Activated T-cell treated with anti-CD3 and anti-CD28 coated beads, Interleukin-2, amount 50 U/mL, for 24 hours (primary cell): ENCODE data around the gene RIN2.

ENCODE experiments used
- DNase-seq: peaks from one replicate; pipeline ENCODE4 v3.0.0-alpha.2; 2020
- H3K27ac Mint-ChIP-seq: 2 replicates; pipeline ENCODE4 v1.8.0; 2020; ENCODE audit warnings: mild to moderate bottlenecking, mixed read lengths
- H3K27me3 Mint-ChIP-seq: 2 replicates; pipeline ENCODE4 v1.8.0; 2020; ENCODE audit warnings: mixed read lengths
- H3K36me3 Mint-ChIP-seq: 2 replicates; pipeline ENCODE4 v1.8.0; 2020; ENCODE audit warnings: low read depth, mixed read lengths
- H3K4me1 Mint-ChIP-seq: 2 replicates; pipeline ENCODE4 v1.8.0; 2020; ENCODE audit warnings: low read depth, mixed read lengths
- H3K4me3 Mint-ChIP-seq: 2 replicates; pipeline ENCODE4 v1.8.0; 2020; ENCODE audit warnings: mild to moderate bottlenecking, moderate library complexity, mixed read lengths
- H3K9me3 Mint-ChIP-seq: 2 replicates; pipeline ENCODE4 v1.8.0; 2020; ENCODE audit warnings: mixed read lengths

The RIN2 gene

GRCh38 chr20:19725814-19726525 lies 32.1 kb upstream of the RIN2 start:
- Mint-ChIP-seq H3K9me3 (no peaks in the 10 kb centered on the region), H3K36me3 (no peaks in the 10 kb centered on the region), H3K27ac (no peak overlapping the region), H3K27me3 (no peaks in the 10 kb centered on the region), H3K4me1 (no peaks in the 10 kb centered on the region), H3K4me3 (no peak overlapping the region)
- no peak for DNase-seq

DNA sequence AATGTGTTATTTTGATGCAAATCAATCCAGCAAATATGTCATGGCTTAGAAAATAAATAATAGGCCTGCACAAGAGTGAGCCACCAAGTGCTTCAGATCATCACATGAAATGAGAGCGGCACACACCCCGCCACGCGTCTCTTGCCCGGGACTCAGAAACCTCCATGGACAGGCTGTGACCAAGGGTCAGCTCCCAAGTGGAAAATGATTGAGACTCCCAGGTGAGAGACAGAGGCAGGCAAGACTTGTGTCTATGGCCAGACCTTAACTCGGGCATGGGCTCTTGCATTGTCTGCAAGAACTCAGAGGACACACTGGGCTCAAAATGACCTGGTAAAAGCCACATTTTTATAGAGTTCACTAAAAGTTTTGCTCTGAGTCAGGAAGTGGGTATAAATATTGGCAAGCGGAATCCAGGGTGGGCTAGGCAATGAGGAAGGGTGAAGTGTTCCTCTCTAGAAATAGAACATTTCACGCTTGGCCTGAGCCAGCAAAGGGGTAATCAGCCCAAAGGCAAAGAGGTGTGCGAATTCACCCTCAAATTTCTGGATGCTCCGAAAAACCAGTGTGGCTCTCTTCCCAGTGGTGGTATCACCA lies 30.7 kb upstream of the RIN2 start:
- Mint-ChIP-seq H3K4me3 (no peak overlapping the region), H3K27ac (no peak overlapping the region), H3K36me3 (no peaks in the 10 kb centered on the region), H3K27me3 (no peaks in the 10 kb centered on the region), H3K4me1 (no peaks in the 10 kb centered on the region), H3K9me3 (no peaks in the 10 kb centered on the region)
- no peak for DNase-seq

DNA sequence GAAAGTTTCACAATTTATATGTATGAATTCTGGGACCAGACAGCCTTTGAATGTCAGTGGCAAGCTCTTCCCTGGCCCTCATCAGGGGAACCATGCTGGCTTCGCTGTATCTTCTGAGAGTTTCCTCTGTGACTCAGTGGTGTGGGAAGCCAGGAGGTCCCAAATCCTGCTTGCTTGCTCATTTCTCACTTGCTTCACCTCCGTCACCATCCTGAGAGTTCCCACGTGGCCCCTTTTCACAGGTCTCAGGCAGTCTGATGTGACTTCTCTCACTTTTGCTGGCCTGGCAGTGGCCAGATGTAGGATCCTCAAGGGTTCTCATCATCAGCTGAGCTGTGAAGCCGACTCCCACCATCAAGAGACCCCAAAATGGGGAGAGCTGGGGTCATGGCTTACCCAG lies 28.4 kb upstream of the RIN2 start:
- H3K36me3 Mint-ChIP-seq = no peaks in the 10 kb centered on the region
- no peak for DNase-seq
- H3K9me3 Mint-ChIP-seq = no peaks in the 10 kb centered on the region
- no peak overlapping the region for H3K4me3 Mint-ChIP-seq
- H3K27ac Mint-ChIP-seq = no peak overlapping the region
- no peaks in the 10 kb centered on the region for H3K4me1 Mint-ChIP-seq
- H3K27me3 Mint-ChIP-seq = no peaks in the 10 kb centered on the region

- Mint-ChIP-seq H3K27ac (no peak overlapping the region), H3K4me3 (no peak overlapping the region), H3K27me3 (no peaks in the 10 kb centered on the region), H3K4me1 (peaks cover 5% of the 10 kb centered on the region), H3K9me3 (no peaks in the 10 kb centered on the region), H3K36me3 (no peaks in the 10 kb centered on the region)
- DNase-seq = no peak
These were observed 27.4 kb upstream of the RIN2 start for GRCh38 chr20:19730706-19731105.

- no peak for DNase-seq
- Mint-ChIP-seq H3K4me1 (peaks cover 16% of the 10 kb centered on the region), H3K4me3 (no peak overlapping the region), H3K9me3 (no peaks in the 10 kb centered on the region), H3K27ac (no peak overlapping the region), H3K36me3 (no peaks in the 10 kb centered on the region), H3K27me3 (peaks cover 9% of the 10 kb centered on the region)
These were observed 23.2 kb upstream of the RIN2 start for GRCh38 chr20:19734811-19735210.

DNA sequence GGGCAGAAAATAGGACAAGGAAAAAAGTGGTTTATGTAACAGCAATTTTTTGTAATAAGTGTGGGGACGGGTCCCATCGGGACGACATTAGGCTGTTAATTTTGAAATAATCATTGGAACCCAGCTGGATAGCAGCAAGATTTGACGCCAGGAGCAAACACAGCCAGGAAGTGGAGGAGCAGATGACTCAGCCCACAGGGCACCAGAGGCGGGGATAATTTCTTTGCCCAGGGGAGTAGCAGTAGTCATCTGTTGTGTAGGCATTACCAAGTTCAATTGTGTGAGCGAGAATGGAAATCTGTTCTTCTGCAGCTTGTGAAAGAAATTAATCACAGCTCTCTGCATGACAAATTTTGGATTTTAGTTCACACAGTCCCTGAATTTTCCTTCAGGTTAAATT lies 22.6 kb upstream of the RIN2 start:
- Mint-ChIP-seq H3K27ac (no peak overlapping the region), H3K27me3 (peaks cover 16% of the 10 kb centered on the region), H3K4me1 (peaks cover 16% of the 10 kb centered on the region), H3K9me3 (no peaks in the 10 kb centered on the region), H3K36me3 (no peaks in the 10 kb centered on the region), H3K4me3 (no peak overlapping the region)
- no peak for DNase-seq

DNA sequence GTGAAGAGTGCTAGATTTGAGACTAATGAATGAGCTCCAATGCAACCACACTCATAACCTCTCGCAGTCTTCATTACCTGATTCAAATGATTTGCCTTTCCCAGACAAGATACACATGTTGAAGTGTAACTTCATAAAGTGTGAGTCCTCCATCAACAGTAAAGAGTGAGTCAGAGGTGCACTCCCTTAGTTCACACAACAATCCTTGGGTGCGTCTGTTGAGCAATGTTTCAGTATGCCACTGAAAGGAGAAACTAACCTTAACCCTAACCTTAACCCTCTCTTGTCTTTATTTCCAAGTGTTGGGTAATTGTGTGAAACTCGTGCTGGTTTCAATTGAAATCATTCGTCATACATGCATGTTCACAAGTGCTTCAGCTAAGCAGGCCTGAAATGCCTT lies 21.0 kb upstream of the RIN2 start:
- Mint-ChIP-seq H3K4me3 (no peak overlapping the region), H3K4me1 (peaks cover 16% of the 10 kb centered on the region), H3K36me3 (no peaks in the 10 kb centered on the region), H3K27ac (no peak overlapping the region), H3K27me3 (peaks cover 22% of the 10 kb centered on the region), H3K9me3 (no peaks in the 10 kb centered on the region)
- DNase-seq = no peak

- peaks cover 1% of the 10 kb centered on the region for H3K9me3 Mint-ChIP-seq
- H3K27ac Mint-ChIP-seq = no peak overlapping the region
- no peak for DNase-seq
- H3K4me3 Mint-ChIP-seq = no peak overlapping the region
- H3K36me3 Mint-ChIP-seq = no peaks in the 10 kb centered on the region
- peaks cover 32% of the 10 kb centered on the region for H3K27me3 Mint-ChIP-seq
- peaks cover 16% of the 10 kb centered on the region for H3K4me1 Mint-ChIP-seq
These were observed 19.1 kb upstream of the RIN2 start for GRCh38 chr20:19738951-19739350.

- Mint-ChIP-seq H3K4me3 (no peak overlapping the region), H3K27ac (no peak overlapping the region), H3K9me3 (peaks cover 2% of the 10 kb centered on the region), H3K4me1 (peaks cover 16% of the 10 kb centered on the region), H3K27me3 (peaks cover 33% of the 10 kb centered on the region), H3K36me3 (no peaks in the 10 kb centered on the region)
- no peak for DNase-seq
These were observed 18.7 kb upstream of the RIN2 start for GRCh38 chr20:19739351-19739750.

DNA sequence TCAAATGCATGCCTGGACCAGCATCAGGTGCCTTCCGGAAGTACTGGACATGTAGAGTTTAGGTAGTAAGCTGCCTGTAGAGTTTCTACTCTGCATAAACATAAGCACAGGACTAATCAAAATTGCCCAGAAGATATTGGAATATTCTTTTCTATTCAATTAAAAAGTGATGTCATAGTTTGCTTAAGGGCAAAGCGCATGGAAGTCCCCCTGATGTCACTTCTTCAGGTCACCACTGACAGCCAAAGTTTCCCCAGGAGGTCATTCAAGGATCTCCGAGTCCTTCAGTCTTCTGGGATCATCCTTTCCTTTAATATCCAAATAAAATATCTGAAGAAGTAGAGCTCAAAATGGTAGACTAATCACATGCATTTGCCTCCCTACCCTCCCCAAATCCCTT lies 17.5 kb upstream of the RIN2 start:
- Mint-ChIP-seq H3K9me3 (peaks cover 5% of the 10 kb centered on the region), H3K27me3 (peaks cover 36% of the 10 kb centered on the region), H3K4me3 (no peak overlapping the region), H3K36me3 (no peaks in the 10 kb centered on the region), H3K27ac (no peak overlapping the region), H3K4me1 (peaks cover 12% of the 10 kb centered on the region)
- no peak for DNase-seq

DNA sequence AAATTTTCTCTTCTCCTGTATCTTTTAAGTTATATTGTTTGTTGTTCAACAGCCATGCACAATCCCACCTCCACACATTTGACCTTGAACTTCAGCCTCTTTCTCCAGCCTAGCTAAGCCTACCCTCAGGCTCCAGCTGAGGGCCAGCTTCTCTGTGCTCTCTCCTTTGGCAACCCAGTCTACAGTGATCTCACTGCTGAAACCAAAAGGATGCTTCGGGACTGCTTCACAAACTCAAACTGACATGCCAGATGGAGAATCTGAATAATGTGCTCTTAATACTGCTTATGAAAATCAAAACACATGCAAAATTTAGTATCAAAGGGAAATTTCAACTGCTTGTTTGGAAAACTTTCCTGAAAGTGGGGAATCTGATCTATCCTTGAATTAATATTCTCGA lies 16.1 kb upstream of the RIN2 start:
- H3K36me3 Mint-ChIP-seq = no peaks in the 10 kb centered on the region
- no peak overlapping the region for H3K27ac Mint-ChIP-seq
- H3K9me3 Mint-ChIP-seq = peaks cover 9% of the 10 kb centered on the region
- DNase-seq = no peak
- no peak overlapping the region for H3K4me3 Mint-ChIP-seq
- peaks cover 41% of the 10 kb centered on the region for H3K27me3 Mint-ChIP-seq
- peaks cover 5% of the 10 kb centered on the region for H3K4me1 Mint-ChIP-seq

- H3K27me3 Mint-ChIP-seq = peaks cover 43% of the 10 kb centered on the region
- peaks cover 9% of the 10 kb centered on the region for H3K9me3 Mint-ChIP-seq
- no peaks in the 10 kb centered on the region for H3K4me1 Mint-ChIP-seq
- H3K36me3 Mint-ChIP-seq = no peaks in the 10 kb centered on the region
- H3K4me3 Mint-ChIP-seq = no peak overlapping the region
- H3K27ac Mint-ChIP-seq = no peak overlapping the region
- no peak for DNase-seq
These were observed 15.0 kb upstream of the RIN2 start for GRCh38 chr20:19742974-19743639.

GRCh38 chr20:19743640-19743995 lies 14.4 kb upstream of the RIN2 start:
- peaks cover 45% of the 10 kb centered on the region for H3K27me3 Mint-ChIP-seq
- H3K27ac Mint-ChIP-seq = no peak overlapping the region
- H3K9me3 Mint-ChIP-seq = peaks cover 9% of the 10 kb centered on the region
- H3K4me3 Mint-ChIP-seq = no peak overlapping the region
- no peak for DNase-seq
- H3K36me3 Mint-ChIP-seq = no peaks in the 10 kb centered on the region
- H3K4me1 Mint-ChIP-seq = no peaks in the 10 kb centered on the region

- Mint-ChIP-seq H3K4me3 (no peak overlapping the region), H3K27me3 (peaks cover 35% of the 10 kb centered on the region), H3K36me3 (no peaks in the 10 kb centered on the region)
These were observed 13.0 kb upstream of the RIN2 start for GRCh38 chr20:19745106-19745505.

DNA sequence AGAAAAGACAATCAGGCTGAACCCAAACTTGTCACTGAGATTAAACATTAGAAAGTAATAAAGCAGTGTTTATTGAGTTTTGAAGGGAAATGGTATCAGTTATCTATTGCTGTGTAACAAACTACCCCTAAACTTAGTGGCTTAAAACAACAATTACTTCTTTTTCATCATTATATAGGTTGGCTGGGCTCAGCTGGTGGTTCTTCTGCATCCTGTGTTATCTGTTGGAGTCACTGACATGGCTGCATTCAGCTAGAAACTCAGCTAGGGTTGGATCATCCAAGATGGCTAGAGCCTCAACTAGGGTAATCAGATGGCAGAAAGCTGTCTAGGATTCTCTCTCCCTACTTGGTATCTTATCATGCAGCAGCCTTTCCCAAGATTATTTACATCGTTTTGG lies 12.5 kb upstream of the RIN2 start:
- Mint-ChIP-seq H3K27me3 (peaks cover 31% of the 10 kb centered on the region), H3K4me1 (no peaks in the 10 kb centered on the region), H3K36me3 (no peaks in the 10 kb centered on the region), H3K27ac (no peak overlapping the region), H3K9me3 (peaks cover 9% of the 10 kb centered on the region), H3K4me3 (no peak overlapping the region)
- DNase-seq = no peak

More at GRCh38 chr20:19745106-19745505, 13.0 kb upstream of the RIN2 start:
- H3K9me3 Mint-ChIP-seq = peaks cover 9% of the 10 kb centered on the region
- no peak for DNase-seq
- no peak overlapping the region for H3K27ac Mint-ChIP-seq
- H3K4me1 Mint-ChIP-seq = no peaks in the 10 kb centered on the region
